Thymus (tissue), 11 donors: Measurements from ENCODE around the gene TRIO. TPM values are rescaled to one million over a fixed set of nuclear protein-coding genes. Genes with fewer than 3 reads are reported as not detected.

Experiments used
- DNase-seq, 9 donors: peaks; one replicate each; pipeline ENCODE4 v3.0.0-alpha.2; 2013; ENCODE audit warnings: low spot score in 9 of 9, low read depth in 6 of 9, missing footprints in 1 of 9
- H3K27ac ChIP-seq, 2 donors: one replicate each; pipeline ENCODE4 v1.5.1; 2013; ENCODE audit warnings: control low read depth in 1 of 2, low read depth in 1 of 2, low read length in 1 of 2, mild to moderate bottlenecking in 1 of 2, moderate library complexity in 1 of 2
- H3K27me3 ChIP-seq, 2 donors: one replicate each; pipeline ENCODE4 v1.5.1; 2013; ENCODE audit warnings: low read length in 1 of 2; ENCODE audit not compliant: control insufficient read depth in 2 of 2, insufficient read depth in 1 of 2
- H3K36me3 ChIP-seq, 2 donors: one replicate each; pipeline ENCODE4 v1.5.1; 2013; ENCODE audit warnings: low read length in 1 of 2, mild to moderate bottlenecking in 1 of 2, moderate library complexity in 1 of 2; ENCODE audit not compliant: control insufficient read depth in 2 of 2, insufficient read depth in 2 of 2
- H3K4me1 ChIP-seq, 2 donors: one replicate each; pipeline ENCODE4 v1.5.1; 2013; ENCODE audit warnings: low read length in 2 of 2; ENCODE audit not compliant: control insufficient read depth in 2 of 2, insufficient read depth in 2 of 2
- H3K4me3 ChIP-seq, 2 donors: one replicate each; pipeline ENCODE4 v1.5.1; 2013; ENCODE audit warnings: low read length in 2 of 2, control low read depth in 1 of 2, mild to moderate bottlenecking in 1 of 2
- H3K9me3 ChIP-seq, 2 donors: one replicate each; pipeline ENCODE4 v1.5.1; 2013; ENCODE audit warnings: low read length in 1 of 2, mild to moderate bottlenecking in 1 of 2; ENCODE audit not compliant: control insufficient read depth in 2 of 2, insufficient read depth in 1 of 2
- WGBS: extraction: QIAGEN DNeasy Blood & Tissue Kit; methylation state at CpG from one replicate; pipeline ENCODE4 v1.1.7; 2013; 5-methylcytosine and 5-hydroxymethylcytosine counted together
- polyA plus RNA-seq: library from polyadenylated mRNA; stranded (reverse); fragments of 200-250 nt; gene quantifications from one replicate; pipeline ENCODE4 v1.2.3, GENCODE V29; 2013
- total RNA-seq: library from RNA; stranded (reverse); fragments of 120-200 nt; gene quantifications from one replicate; pipeline ENCODE4 v1.2.4, GENCODE V29; 2013
- donor health status: healthy.

The TRIO gene
- total and polyA plus RNA-seq, 2 donors = 26.9 to 52.1 TPM

DNA sequence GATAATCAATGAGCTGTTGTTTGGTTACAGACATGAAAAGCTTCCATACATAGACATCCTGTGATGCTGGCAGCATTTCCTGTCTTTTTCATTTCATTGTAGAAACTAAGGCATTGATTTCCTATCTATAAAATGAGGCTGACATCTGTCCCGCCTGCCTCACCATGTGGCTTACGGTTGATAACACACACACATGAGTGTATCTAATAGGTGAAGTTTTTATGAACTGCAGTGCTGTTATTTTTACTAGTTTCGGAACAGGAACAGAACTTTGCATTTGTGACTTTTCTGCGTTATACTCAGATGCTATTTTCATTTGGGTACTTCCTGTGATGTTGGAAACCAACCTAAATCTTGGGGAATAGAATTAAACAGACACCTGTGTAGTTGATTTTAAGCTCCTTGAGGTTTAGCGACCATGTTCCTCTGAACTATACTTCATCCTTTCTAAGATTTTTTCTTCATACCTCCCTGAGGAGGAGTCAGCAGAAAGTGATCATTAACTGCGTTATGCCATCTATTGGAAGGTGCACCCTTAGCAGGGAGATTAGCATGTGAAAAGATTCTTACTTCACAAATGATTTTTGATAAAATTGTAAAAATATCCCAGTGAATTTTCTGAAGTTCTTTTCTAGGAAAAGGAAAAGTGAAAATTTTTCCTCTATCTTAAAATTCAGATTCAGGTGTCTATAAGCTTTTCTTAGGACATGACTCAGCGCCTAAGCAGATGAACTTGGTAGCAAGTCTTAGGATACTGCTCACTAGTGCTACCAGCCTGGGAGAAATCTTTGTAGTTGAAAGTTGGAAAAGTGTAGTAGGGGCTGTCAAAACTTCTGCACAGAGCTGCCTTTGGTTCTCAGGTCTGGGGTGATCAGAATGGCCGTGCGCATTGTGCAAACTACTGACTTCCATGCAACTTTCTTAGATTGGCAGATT lies 134.5 kb downstream of the TRIO start:
- Histone ChIP-seq H3K27ac (no peak overlapping the region), H3K9me3 (no peaks in the 10 kb centered on the region), H3K36me3 (peaks cover 0 to 5% of the 10 kb centered on the region in 2 donors), H3K27me3 (no peaks in the 10 kb centered on the region), H3K4me3 (no peak overlapping the region), H3K4me1 (peaks cover 2 to 3% of the 10 kb centered on the region in 2 donors)
- DNase-seq = no peak
- 88% methylated on average over 9 of the region's 9 CpGs for WGBS

DNA sequence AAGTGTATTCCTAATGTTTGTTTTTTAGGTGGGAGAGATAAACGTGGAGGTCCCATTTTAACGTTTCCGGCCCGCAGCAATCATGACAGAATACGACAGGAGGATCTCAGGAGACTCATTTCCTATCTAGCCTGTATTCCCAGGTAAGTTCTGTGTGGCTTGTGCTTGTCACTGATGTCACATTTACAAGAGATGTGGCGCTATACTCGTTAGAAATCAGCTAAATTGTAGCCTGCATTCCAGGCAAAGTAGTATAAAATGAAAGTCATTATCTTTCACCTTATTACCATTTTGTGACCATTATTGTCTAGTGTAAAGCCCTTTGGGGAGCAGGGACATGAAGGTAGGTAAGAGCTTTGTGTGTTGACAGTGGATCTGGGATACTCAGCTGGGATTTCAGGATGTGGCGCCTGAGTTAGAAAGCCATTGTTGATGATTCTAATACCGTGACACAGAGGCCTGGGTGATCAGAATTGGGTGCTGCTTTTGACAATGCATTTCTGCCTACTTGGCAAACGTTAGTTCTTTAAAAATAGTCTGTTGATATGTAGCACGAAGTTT lies 137.2 kb downstream of the TRIO start:
- no peak overlapping the region for H3K4me3 ChIP-seq
- peaks cover 0 to 5% of the 10 kb centered on the region in 2 donors for H3K36me3 ChIP-seq
- H3K4me1 ChIP-seq = peaks cover 2 to 3% of the 10 kb centered on the region in 2 donors
- H3K27me3 ChIP-seq = no peaks in the 10 kb centered on the region
- H3K9me3 ChIP-seq = no peaks in the 10 kb centered on the region
- DNase-seq = no peak
- WGBS = 95% methylated on average over 11 of the region's 11 CpGs
- no peak overlapping the region for H3K27ac ChIP-seq

DNA sequence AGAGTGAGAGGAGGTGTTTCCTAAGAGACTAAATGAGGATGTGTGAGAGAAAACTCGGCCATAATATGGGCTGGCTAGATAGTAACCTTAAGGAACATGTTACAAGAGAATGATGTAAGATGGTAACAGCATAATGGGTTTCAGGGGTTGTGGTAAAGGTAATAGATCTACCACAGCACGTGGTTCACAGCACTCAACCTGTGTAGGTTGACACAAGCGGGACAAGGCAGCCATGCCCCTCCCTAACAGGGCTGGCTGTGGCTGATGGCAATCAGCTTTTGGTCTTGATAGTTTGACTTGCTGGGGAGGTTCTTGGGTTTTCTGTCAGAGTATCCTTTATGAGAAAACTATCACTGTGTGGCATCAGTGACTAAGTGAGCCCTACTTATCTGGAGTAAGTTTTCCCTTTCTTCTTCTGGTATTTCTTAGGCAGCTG lies 138.6 kb downstream of the TRIO start:
- H3K9me3 ChIP-seq = no peaks in the 10 kb centered on the region
- H3K4me1 ChIP-seq = peaks cover 2 to 3% of the 10 kb centered on the region in 2 donors
- no peaks in the 10 kb centered on the region for H3K27me3 ChIP-seq
- DNase-seq = no peak
- H3K27ac ChIP-seq = no peak overlapping the region
- no peak overlapping the region for H3K4me3 ChIP-seq
- H3K36me3 ChIP-seq = peaks cover 0 to 5% of the 10 kb centered on the region in 2 donors
- 90% methylated on average over 3 of the region's 3 CpGs for WGBS

DNA sequence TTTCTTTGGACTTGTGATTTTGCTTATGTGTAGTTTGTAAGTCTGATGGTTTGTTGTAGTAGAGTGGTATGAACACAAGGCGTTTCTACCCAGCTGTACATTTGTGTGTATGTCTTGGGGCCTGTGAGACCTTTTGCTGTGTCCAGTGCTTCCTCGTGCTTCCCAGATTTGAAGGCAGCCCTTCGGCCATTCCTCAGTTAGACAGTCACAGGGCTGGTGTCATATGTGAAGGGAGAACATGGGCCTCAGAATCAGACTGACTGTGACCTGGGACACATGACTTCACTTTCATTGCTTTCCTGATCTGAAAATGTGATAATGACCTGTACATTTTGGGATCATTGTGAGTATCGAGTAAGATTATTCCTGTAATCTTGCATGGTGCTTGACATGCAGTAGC lies 140.0 kb downstream of the TRIO start:
- WGBS = 98% methylated on average over 4 of the region's 4 CpGs
- Histone ChIP-seq H3K27ac (no peak overlapping the region), H3K9me3 (no peaks in the 10 kb centered on the region), H3K4me3 (no peak overlapping the region), H3K27me3 (no peaks in the 10 kb centered on the region), H3K4me1 (peaks cover 0 to under 1% of the 10 kb centered on the region in 2 donors), H3K36me3 (peaks cover 0 to 6% of the 10 kb centered on the region in 2 donors)
- DNase-seq = no peak

GRCh38 chr5:14284392-14285148 lies 141.4 kb downstream of the TRIO start:
- Histone ChIP-seq H3K4me1 (no peaks in the 10 kb centered on the region), H3K27me3 (no peaks in the 10 kb centered on the region), H3K9me3 (no peaks in the 10 kb centered on the region), H3K27ac (no peak overlapping the region), H3K36me3 (peaks cover 0 to 6% of the 10 kb centered on the region in 2 donors), H3K4me3 (no peak overlapping the region)
- no peak for DNase-seq
- 96% methylated on average over 12 of the region's 12 CpGs for WGBS

GRCh38 chr5:14286007-14286406 lies 142.9 kb downstream of the TRIO start:
- no peaks in the 10 kb centered on the region for H3K9me3 ChIP-seq
- H3K27me3 ChIP-seq = no peaks in the 10 kb centered on the region
- no peak overlapping the region for H3K4me3 ChIP-seq
- no peak overlapping the region for H3K27ac ChIP-seq
- no peak for DNase-seq
- WGBS = 77% methylated on average over 3 of the region's 3 CpGs
- no peaks in the 10 kb centered on the region for H3K4me1 ChIP-seq
- H3K36me3 ChIP-seq = peaks cover 0 to 6% of the 10 kb centered on the region in 2 donors

- no peak overlapping the region for H3K27ac ChIP-seq
- no peaks in the 10 kb centered on the region for H3K4me1 ChIP-seq
- H3K4me3 ChIP-seq = no peak overlapping the region
- H3K36me3 ChIP-seq = peaks cover 0 to 2% of the 10 kb centered on the region in 2 donors
- H3K27me3 ChIP-seq = no peaks in the 10 kb centered on the region
- DNase-seq = no peak
- no peaks in the 10 kb centered on the region for H3K9me3 ChIP-seq
- 95% methylated on average over 17 of the region's 17 CpGs for WGBS
These were observed 143.7 kb downstream of the TRIO start for GRCh38 chr5:14286574-14287421.

- no peak for DNase-seq
- Histone ChIP-seq H3K9me3 (no peaks in the 10 kb centered on the region), H3K27me3 (no peaks in the 10 kb centered on the region), H3K4me1 (no peaks in the 10 kb centered on the region), H3K4me3 (no peak overlapping the region), H3K36me3 (peaks cover 0 to 9% of the 10 kb centered on the region in 2 donors), H3K27ac (no peak overlapping the region)
- WGBS = 96% methylated on average over 12 of the region's 12 CpGs
These were observed 149.9 kb downstream of the TRIO start for GRCh38 chr5:14292766-14293658.
